Measurements from ENCODE around the gene LAMB3.

- TF ChIP-seq CTCF (IDR thresholded peaks at IDR 0.05; ENCODE audit: poor library complexity, severe bottlenecking) (no peak), SMC3 (conservative IDR thresholded peaks at IDR 0.05; ENCODE audit: poor library complexity) (no peak)
These were observed 62.8 kb downstream of the LAMB3 start for GRCh38 chr1:209589440-209589839.
